Right lobe of liver (tissue), 6 donors: ENCODE measurements around the gene TMEM92. TPM values are rescaled to one million over a fixed set of nuclear protein-coding genes. Genes with fewer than 3 reads are reported as not detected.

Experiments
- ATAC-seq, 4 donors: fragments of 200-7000 bp; cut with Tn5 transposase; one replicate each; pipeline ENCODE4 v1.9.1; 2020; ENCODE audit warnings: mild to moderate bottlenecking in 4 of 4, moderate library complexity in 4 of 4
- DNase-seq, 3 donors: peaks; one replicate each; pipeline ENCODE4 v3.0.0-alpha.2; 2020
- H3K27ac ChIP-seq, 3 donors: fragments of 200-600 bp; one replicate each; pipeline ENCODE4 v1.8.0; 2022
- H3K27me3 ChIP-seq, 2 donors: fragments of 200-600 bp; one replicate each; pipeline ENCODE4 v1.8.0; 2022
- H3K36me3 ChIP-seq, 4 donors: fragments of 200-600 bp; sonication (generic) in 1 of 4; one replicate each; pipeline versions ENCODE4 v1.5.1 to v1.8.0; 2017 to 2022; ENCODE audit warnings: control low read depth in 1 of 4
- H3K4me1 ChIP-seq, 4 donors: fragments of 200-600 bp; sonication (generic) in 1 of 4; one replicate each; pipeline versions ENCODE4 v1.5.1 to v1.8.0; 2017 to 2022; ENCODE audit warnings: control low read depth in 1 of 4
- H3K4me3 ChIP-seq, 3 donors: fragments of 200-600 bp; one replicate each; pipeline ENCODE4 v1.8.0; 2022
- H3K9me3 ChIP-seq, 4 donors: fragments of 200-600 bp; sonication (generic) in 1 of 4; one replicate each; pipeline versions ENCODE4 v1.5.1 to v1.8.0; 2017 to 2022; ENCODE audit warnings: control low read depth in 1 of 4
- CTCF ChIP-seq, 4 donors: fragments of 200-600 bp in 3 of 4; fragments of 450-650 bp in 1 of 4; IDR thresholded peaks; one replicate each; pipeline versions ENCODE4 v1.5.1 to v1.8.0; 2016 to 2022; ENCODE audit warnings: antibody characterized with exemption in 4 of 4, mild to moderate bottlenecking in 2 of 4
- POLR2A ChIP-seq: fragments of 450-650 bp; IDR thresholded peaks from one replicate; pipeline ENCODE4 v1.6.1; 2017; ENCODE audit warnings: antibody characterized with exemption, mild to moderate bottlenecking
- WGBS: methylation state at CpG from one replicate; pipeline ENCODE4 v1.1.6; 2018; ENCODE audit warnings: low coverage, low lambda C conversion rate; ENCODE audit not compliant: insufficient coverage; ENCODE audit errors: missing lambda C conversion rate; 5-methylcytosine and 5-hydroxymethylcytosine counted together
- intact Hi-C, 2 donors: fragments of 100-400 bp; cut with DNase I; formaldehyde crosslinking; loops; one replicate each; pipeline versions ENCODE4 v1.11.2 to v1.14.1; 2022
- long read RNA-seq: library from polyadenylated mRNA; unstranded; transcript quantifications from one replicate; pipeline ENCODE4 v2.0.0, GENCODE V29; 2019
- total RNA-seq, 6 experiments: library from RNA; depleted of rRNA in 2 of 6; stranded (reverse); fragments of >200 nt in 2 of 6; fragmentation: NEBNext Ultra II Directional in 3 of 6; extraction: Animal tissue kit (Norgen Biotek cat#: 25700) in 3 of 6; gene quantifications; one replicate each; pipeline versions ENCODE4 v1.1.0 to v1.2.4, GENCODE V29; 2016 to 2023
- donor health status: DM: no; HTN: yes; CAD: no.
- donor health status: DM: no; HTN: no; CAD: no.
- donor health status: DM: no; HTN: no; CAD: no.
- donor health status: DM: no; HTN: yes; CAD: no.
- donor health status: DM: no; HTN: yes; CAD: no.

TMEM92 gene
- 10 to 100 TPM in 1 of 6 experiments, 1 to 10 TPM in 5; 1.5 to 20.0 (median 8.7) TPM for total RNA-seq
- long read RNA-seq, partial matches to known transcripts, result 0 of 3 reads
- long read RNA-seq, other reads (novel, unspliced or antisense), result 0 of 3 reads

DNA sequence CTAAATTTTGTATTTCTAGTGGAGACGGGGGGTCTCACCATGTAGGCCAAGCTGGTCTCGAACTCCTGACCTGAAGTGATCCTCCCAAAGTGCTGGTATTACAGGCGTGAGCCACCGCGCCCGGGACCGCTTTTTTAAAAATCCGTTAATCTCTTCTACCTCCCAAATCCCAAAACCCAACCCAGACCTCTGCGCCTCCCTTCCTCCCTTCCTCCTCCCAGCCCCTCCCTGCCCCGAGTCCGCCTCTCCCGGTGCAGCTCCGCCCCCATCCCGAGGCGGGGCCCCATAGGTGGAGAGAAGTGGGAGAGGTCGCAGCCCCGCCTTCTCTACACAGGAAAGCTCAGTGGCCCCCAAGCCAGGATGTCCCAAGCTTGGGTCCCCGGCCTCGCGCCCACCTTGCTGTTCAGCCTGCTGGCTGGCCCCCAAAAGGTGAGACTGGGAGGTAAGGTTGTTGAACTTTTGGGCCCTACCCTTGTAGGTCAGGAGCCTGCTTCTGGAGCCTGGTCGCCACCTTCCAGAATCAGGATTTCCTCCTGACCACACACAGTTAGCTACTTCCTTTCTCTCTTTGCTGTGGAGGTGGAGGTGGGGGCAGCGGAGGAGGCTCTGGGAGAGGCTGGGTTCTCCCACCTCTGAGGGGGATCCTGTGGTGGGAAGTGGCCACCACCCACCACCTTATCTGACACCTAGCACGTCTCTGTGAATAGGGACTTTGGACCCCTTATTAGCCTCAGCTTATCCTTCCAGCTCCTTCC is at the start of gene TMEM92:
Gene TMEM92, plus strand, starts transcription at position 325 of the 755 bp plus-strand sequence. Its CDS starts 36 bp downstream, at position 361.
- Histone ChIP-seq H3K4me1 (peaks cover 0 to 32% (median 3%) of the 10 kb centered on the region in 4 donors), H3K4me3 (peak within 1 kb of the TSS; percentile 40 to 60 (median 59)), H3K27me3 (no peaks in the 10 kb centered on the region), H3K9me3 (no peaks in the 10 kb centered on the region), H3K36me3 (peaks cover 0 to under 1% (median 0%) of the 10 kb centered on the region in 4 donors), H3K27ac (peak within 1 kb of the TSS in 2 of 3 donors; percentile 23 to 66)
- intact Hi-C loops, result loop anchor here in 1 of 2 donors (5.0 kb wide), 1 partner anchor 72 kb away; the partner anchor contains the start of gene COL1A1
- ATAC-seq (peak; percentile 77 to 91 (median 88)), DNase-seq (peak; percentile 76 to 91 (median 89))
- peak; percentile 36 for TF ChIP-seq POLR2A
- TF ChIP-seq CTCF (IDR thresholded peaks at IDR 0.05), result no peak
- 16% methylated on average over 17 of the region's 23 CpGs for WGBS

DNA sequence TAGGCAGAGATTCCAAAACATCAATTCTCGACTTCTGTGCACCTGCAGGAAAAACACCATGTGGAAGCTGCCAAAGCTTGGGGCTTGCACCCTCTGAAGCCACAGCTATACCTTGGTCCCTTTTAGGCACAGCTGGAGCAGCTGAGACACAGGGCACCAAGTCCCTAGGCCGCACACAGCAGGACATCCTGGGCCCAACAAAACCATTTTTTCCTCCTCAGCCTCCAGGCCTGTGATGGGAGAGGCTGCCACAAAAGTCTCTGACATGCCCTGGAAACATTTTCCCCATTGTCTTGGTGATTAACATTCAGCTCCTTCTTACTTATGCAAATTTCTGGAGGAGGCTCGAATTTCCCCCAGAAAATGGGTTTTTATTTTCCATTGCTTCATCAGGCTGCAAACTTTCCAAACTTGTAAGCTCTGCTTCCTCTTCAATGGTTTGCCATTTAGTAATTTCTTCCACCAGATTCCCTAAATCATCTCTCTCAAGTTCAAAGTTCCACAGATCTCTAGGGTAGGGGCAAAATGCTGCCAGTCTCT is 48.5 kb upstream of the TMEM92 start:
- Histone ChIP-seq H3K27ac (no peak overlapping the region), H3K36me3 (no peaks in the 10 kb centered on the region), H3K4me3 (no peak overlapping the region), H3K4me1 (peaks cover 0 to 16% (median 4%) of the 10 kb centered on the region in 4 donors), H3K9me3 (no peaks in the 10 kb centered on the region), H3K27me3 (no peaks in the 10 kb centered on the region)
- 41% methylated on average over 1 of the region's 3 CpGs for WGBS
- TF ChIP-seq CTCF (IDR thresholded peaks at IDR 0.05) (no peak), POLR2A (no peak)
- ATAC-seq, result no peak
- intact Hi-C loops, result no loop called here
- no peak for DNase-seq

- DNase-seq, result no peak
- Histone ChIP-seq H3K4me3 (no peak overlapping the region), H3K9me3 (no peaks in the 10 kb centered on the region), H3K36me3 (no peaks in the 10 kb centered on the region), H3K27me3 (no peaks in the 10 kb centered on the region), H3K4me1 (no peaks in the 10 kb centered on the region), H3K27ac (no peak overlapping the region)
- intact Hi-C loops, result no loop called here
- TF ChIP-seq POLR2A, result no peak
- TF ChIP-seq CTCF (IDR thresholded peaks at IDR 0.05), result no peak
- ATAC-seq, result no peak
These were observed 39.7 kb upstream of the TMEM92 start for GRCh38 chr17:50234581-50234980.

DNA sequence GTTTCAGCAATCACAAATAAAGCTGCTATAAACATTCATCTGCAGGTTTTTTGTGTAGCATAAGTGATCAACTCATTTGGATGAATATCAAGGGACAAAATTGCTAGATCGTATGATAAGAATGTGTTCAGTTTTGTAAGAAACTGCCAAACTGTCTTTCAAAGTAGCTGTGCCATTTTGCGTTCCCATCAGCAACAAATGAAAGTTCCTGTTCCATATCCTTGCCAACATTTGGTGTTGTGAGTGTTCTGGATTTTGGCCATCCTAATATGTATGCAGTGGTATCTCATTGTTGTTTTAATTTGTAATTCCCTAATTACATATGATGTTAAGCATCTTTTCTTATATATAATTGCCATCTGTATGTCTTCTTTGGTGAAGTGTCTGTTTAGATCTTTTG is 36.4 kb upstream of the TMEM92 start:
- intact Hi-C loops, result no loop called here
- TF ChIP-seq POLR2A, result no peak
- TF ChIP-seq CTCF (IDR thresholded peaks at IDR 0.05), result no peak
- H3K36me3 ChIP-seq, result no peaks in the 10 kb centered on the region
- H3K4me1 ChIP-seq, result no peaks in the 10 kb centered on the region
- H3K27me3 ChIP-seq, result no peaks in the 10 kb centered on the region
- no peaks in the 10 kb centered on the region for H3K9me3 ChIP-seq
- no peak overlapping the region for H3K27ac ChIP-seq
- ATAC-seq (no peak), DNase-seq (no peak)
- no peak overlapping the region for H3K4me3 ChIP-seq
- 55% methylated on average over 2 of the region's 2 CpGs for WGBS
